ENCODE results near the gene RGMB.
"Not testable (repeated sequence)": the region's sequence is repeated elsewhere in the genome, so short reads cannot be mapped to it uniquely, and the experiment has no call there.

GRCh38 chr5:98752331-98752730 lies 21.1 kb upstream of the RGMB start:
- TF ChIP-seq CTCF, POLR2A (IDR thresholded peaks at IDR 0.05): not testable (repeated sequence)
